ENCODE data around the gene ANKRD7.

ANKRD7 gene

GRCh38 chr7:118288098-118288497 lies 63.6 kb downstream of the ANKRD7 start:
- Histone ChIP-seq H3K9ac (ENCODE audit: low read length) (no peak overlapping the region), H3K4me2 (ENCODE audit: low read length) (peak overlapping the region; percentile 8; the same call in 1 of the 2 replicates), H3K4me1 (ENCODE audit: low read length) (peaks cover 11% of the 10 kb centered on the region), H2AFZ (ENCODE audit: low read depth, low read length) (no peak overlapping the region), H4K20me1 (ENCODE audit: insufficient read depth, low read length) (no peaks in the 10 kb centered on the region), H3K4me3 (ENCODE audit: low read length) (no peak overlapping the region), H3K9me3 (ENCODE audit: insufficient read depth, low read length) (peaks cover 7% of the 10 kb centered on the region; the same call in 1 of the 2 replicates), H3K36me3 (replicated peaks; ENCODE audit: low read depth, low read length) (peaks cover 4% of the 10 kb centered on the region), H3K79me2 (ENCODE audit: low read length) (no peaks in the 10 kb centered on the region), H3K27me3 (ENCODE audit: low read depth, low read length) (no peaks in the 10 kb centered on the region), H3K27ac (ENCODE audit: low read length) (no peak overlapping the region)
- TF ChIP-seq EZH2phosphoT487 (IDR thresholded peaks at IDR 0.05; ENCODE audit: low read depth) = no peak

- no peak overlapping the region for H2AFZ ChIP-seq (ENCODE audit: low read depth, low read length)
- H3K4me3 ChIP-seq (ENCODE audit: low read length) = no peak overlapping the region
- no peak overlapping the region for H3K4me2 ChIP-seq (ENCODE audit: low read length)
- peaks cover 11% of the 10 kb centered on the region for H3K4me1 ChIP-seq (ENCODE audit: low read length)
- no peak overlapping the region for H3K27ac ChIP-seq (ENCODE audit: low read length)
- no peak for TF ChIP-seq CTCF (IDR thresholded peaks at IDR 0.05; ENCODE audit: low read depth, low read length)
- TF ChIP-seq EZH2phosphoT487 (IDR thresholded peaks at IDR 0.05; ENCODE audit: low read depth) = no peak
- no peak overlapping the region for H3K9ac ChIP-seq (ENCODE audit: low read length)
- no peaks in the 10 kb centered on the region for H3K79me2 ChIP-seq (ENCODE audit: low read length)
- H3K27me3 ChIP-seq (ENCODE audit: low read depth, low read length) = no peaks in the 10 kb centered on the region
- peaks cover 4% of the 10 kb centered on the region for H3K36me3 ChIP-seq (replicated peaks; ENCODE audit: low read depth, low read length)
- H4K20me1 ChIP-seq (ENCODE audit: insufficient read depth, low read length) = no peaks in the 10 kb centered on the region
- H3K9me3 ChIP-seq (ENCODE audit: insufficient read depth, low read length) = peaks cover 6% of the 10 kb centered on the region; the same call in 1 of the 2 replicates
Observed at GRCh38 chr7:118289476-118289875, 65.0 kb downstream of the ANKRD7 start.
